ENCODE results near the gene METTL15.

DNA sequence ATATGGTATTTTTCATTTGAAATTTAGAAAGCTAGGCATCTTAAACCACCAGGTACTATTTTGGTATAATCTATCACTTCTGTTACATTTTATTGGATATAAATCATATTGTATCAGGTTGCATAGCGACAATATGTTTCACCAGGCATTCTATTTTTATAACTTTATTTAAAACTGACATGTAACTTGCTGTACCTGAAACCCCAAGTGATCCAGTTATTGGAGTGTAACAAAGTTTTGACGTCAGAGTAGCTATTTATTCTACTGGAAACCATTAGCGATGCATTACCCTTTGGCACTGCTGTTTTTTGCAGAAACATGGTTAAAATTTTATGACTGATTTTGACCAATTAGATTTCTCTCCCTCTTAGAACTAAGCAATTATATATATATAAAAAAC lies 160.7 kb downstream of the METTL15 start:
- TF ChIP-seq POLR2A (IDR thresholded peaks at IDR 0.05): no peak
- TF ChIP-seq, protein P1, sequence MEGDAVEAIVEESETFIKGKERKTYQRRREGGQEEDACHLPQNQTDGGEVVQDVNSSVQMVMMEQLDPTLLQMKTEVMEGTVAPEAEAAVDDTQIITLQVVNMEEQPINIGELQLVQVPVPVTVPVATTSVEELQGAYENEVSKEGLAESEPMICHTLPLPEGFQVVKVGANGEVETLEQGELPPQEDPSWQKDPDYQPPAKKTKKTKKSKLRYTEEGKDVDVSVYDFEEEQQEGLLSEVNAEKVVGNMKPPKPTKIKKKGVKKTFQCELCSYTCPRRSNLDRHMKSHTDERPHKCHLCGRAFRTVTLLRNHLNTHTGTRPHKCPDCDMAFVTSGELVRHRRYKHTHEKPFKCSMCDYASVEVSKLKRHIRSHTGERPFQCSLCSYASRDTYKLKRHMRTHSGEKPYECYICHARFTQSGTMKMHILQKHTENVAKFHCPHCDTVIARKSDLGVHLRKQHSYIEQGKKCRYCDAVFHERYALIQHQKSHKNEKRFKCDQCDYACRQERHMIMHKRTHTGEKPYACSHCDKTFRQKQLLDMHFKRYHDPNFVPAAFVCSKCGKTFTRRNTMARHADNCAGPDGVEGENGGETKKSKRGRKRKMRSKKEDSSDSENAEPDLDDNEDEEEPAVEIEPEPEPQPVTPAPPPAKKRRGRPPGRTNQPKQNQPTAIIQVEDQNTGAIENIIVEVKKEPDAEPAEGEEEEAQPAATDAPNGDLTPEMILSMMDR (IDR thresholded peaks at IDR 0.05): no peak
